ENCODE measurements around the gene DIP2C. TPM values are rescaled to one million over a fixed set of nuclear protein-coding genes. Genes with fewer than 3 reads are reported as not detected.

The DIP2C gene
- polyA plus RNA-seq, 1 of the 3 experiments (the other 2 are of a cell fraction): 8.7 TPM

DNA sequence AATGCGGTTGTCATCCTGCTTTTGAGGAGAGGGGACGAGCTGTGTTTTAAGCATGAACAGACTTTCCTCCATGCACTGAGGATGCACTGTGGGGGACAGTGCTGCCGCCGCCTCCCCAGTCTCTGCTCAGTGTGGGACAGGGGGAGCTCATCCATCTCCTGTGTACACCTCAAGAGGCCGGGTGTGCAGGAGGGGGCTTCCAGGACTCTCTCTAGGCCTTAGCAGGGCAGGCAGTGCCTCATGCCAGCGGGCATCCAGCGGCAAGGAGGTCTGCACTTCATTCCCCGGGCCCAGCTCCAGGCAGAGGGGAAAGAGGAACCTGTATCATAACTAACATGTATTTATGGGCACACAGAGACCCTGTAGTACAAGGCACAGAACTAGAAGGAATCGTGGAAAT, 89.7 kb downstream of the DIP2C start:
- Histone ChIP-seq H3K36me3 (replicated peaks in 1 of 2; ENCODE audit: control insufficient read depth in 1 of 2, insufficient read depth in 2 of 2, low read length in 1 of 2) (no peaks in the 10 kb centered on the region), H2AFZ (ENCODE audit: low read depth) (no peak overlapping the region), H3F3A (replicated peaks; ENCODE audit: insufficient read depth) (peaks cover 8% of the 10 kb centered on the region), H3K4me3 (ENCODE audit: low read depth in 2 of 2, low read length in 1 of 2) (no peak overlapping the region), H3K79me2 (ENCODE audit: insufficient read depth) (peaks cover 91% of the 10 kb centered on the region), H3K27me3 (ENCODE audit: insufficient read depth) (no peaks in the 10 kb centered on the region), H3K4me2 (peak overlapping the region; percentile 43), H3K9me3 (no peaks in the 10 kb centered on the region), H3K9me2 (no peaks in the 10 kb centered on the region), H3K27ac (ENCODE audit: low read depth in 2 of 2, low read length in 1 of 2) (peak overlapping the region in 1 of 2 experiments; percentile 91; a peak in 2 of 4 replicates), H3K4me1 (ENCODE audit: control insufficient read depth in 1 of 2, insufficient read depth in 2 of 2, low read depth in 1 of 2, low read length in 1 of 2) (peaks cover 9 to 39% of the 10 kb centered on the region in 2 experiments; a peak in 3 of 4 replicates), H4K20me1 (ENCODE audit: insufficient read depth) (peaks cover 12% of the 10 kb centered on the region), H3K9ac (peak overlapping the region; percentile 41; the same call in 1 of the 2 replicates)
- TF ChIP-seq ZBTB33 (IDR thresholded peaks at IDR 0.05; ENCODE audit: borderline replicate concordance, low read depth) (no peak), TAF1 (IDR thresholded peaks at IDR 0.05; ENCODE audit: borderline replicate concordance, low read depth, low read length) (no peak), RFX5 (IDR thresholded peaks at IDR 0.05; ENCODE audit: low read length) (no peak), CHD2 (IDR thresholded peaks at IDR 0.05; ENCODE audit: low read length, partially characterized antibody) (no peak), YY1 (IDR thresholded peaks at IDR 0.05; ENCODE audit: low read depth) (no peak), NRF1 (IDR thresholded peaks at IDR 0.05; ENCODE audit: low read depth, low read length) (no peak), USF1 (IDR thresholded peaks at IDR 0.05; ENCODE audit: borderline replicate concordance, low read depth) (no peak), FOSL2 (IDR thresholded peaks at IDR 0.05; ENCODE audit: borderline replicate concordance, low read depth) (no peak), FOXJ3 (CRISPR knock-in tag; IDR thresholded peaks at IDR 0.05) (no peak)
- 85% methylated on average over 8 of the region's 9 CpGs for WGBS (ENCODE audit: low lambda C conversion rate)
- no peak for DNase-seq
- ChIA-PET CTCF (no interaction called here), POLR2A (no interaction called here)

GRCh38 chr10:598415-599170, 90.9 kb downstream of the DIP2C start:
- Histone ChIP-seq H3F3A (replicated peaks; ENCODE audit: insufficient read depth) (peaks cover 8% of the 10 kb centered on the region), H3K27me3 (ENCODE audit: insufficient read depth) (no peaks in the 10 kb centered on the region), H3K4me3 (ENCODE audit: low read depth in 2 of 2, low read length in 1 of 2) (no peak overlapping the region), H3K9ac (peak overlapping the region; percentile 41), H3K27ac (ENCODE audit: low read depth in 2 of 2, low read length in 1 of 2) (peak overlapping the region; percentile 62 to 91; a peak in 3 of 4 replicates), H3K4me1 (ENCODE audit: control insufficient read depth in 1 of 2, insufficient read depth in 2 of 2, low read depth in 1 of 2, low read length in 1 of 2) (peaks cover 9 to 39% of the 10 kb centered on the region in 2 experiments; a peak in 3 of 4 replicates), H3K36me3 (replicated peaks in 1 of 2; ENCODE audit: control insufficient read depth in 1 of 2, insufficient read depth in 2 of 2, low read length in 1 of 2) (no peaks in the 10 kb centered on the region), H2AFZ (ENCODE audit: low read depth) (no peak overlapping the region), H3K9me3 (no peaks in the 10 kb centered on the region), H3K4me2 (peak overlapping the region; percentile 43), H3K9me2 (no peaks in the 10 kb centered on the region), H4K20me1 (ENCODE audit: insufficient read depth) (peaks cover 5% of the 10 kb centered on the region; the same call in 1 of the 2 replicates), H3K79me2 (ENCODE audit: insufficient read depth) (peaks cover 91% of the 10 kb centered on the region)
- no peak for DNase-seq
- CTCF ChIA-PET: no interaction called here
- POLR2A ChIA-PET: no interaction called here
- WGBS (ENCODE audit: low lambda C conversion rate): 68% methylated on average over 17 of the region's 17 CpGs
- TF ChIP-seq USF2 (IDR thresholded peaks at IDR 0.05; ENCODE audit: borderline replicate concordance, low read depth, low read length) (no peak), FOXM1 (IDR thresholded peaks at IDR 0.05; ENCODE audit: low read depth) (no peak), TCF12 (IDR thresholded peaks at IDR 0.05) (peak; percentile 65; the same call in 1 of the 2 replicates), RAD21 (IDR thresholded peaks at IDR 0.05; ENCODE audit: low read length) (no peak), GABPA (IDR thresholded peaks at IDR 0.05; ENCODE audit: low read depth) (no peak), RCOR1 (IDR thresholded peaks at IDR 0.05; ENCODE audit: low read length) (no peak), MEF2A (IDR thresholded peaks at IDR 0.05; ENCODE audit: borderline replicate concordance, low read depth) (no peak), FOXJ3 (CRISPR knock-in tag; IDR thresholded peaks at IDR 0.05) (no peak), YY1 (IDR thresholded peaks at IDR 0.05; ENCODE audit: low read depth) (no peak; the same call in 1 of the 2 replicates), JUND (IDR thresholded peaks at IDR 0.05) (peak; percentile 58; the same call in 1 of the 2 replicates), IRF3 (IDR thresholded peaks at IDR 0.05; ENCODE audit: low read depth, low read length) (no peak), RXRA (IDR thresholded peaks at IDR 0.05; ENCODE audit: borderline replicate concordance, low read depth) (peak; percentile 18; the same call in 1 of the 2 replicates)
- TF ChIP-seq, protein P1, sequence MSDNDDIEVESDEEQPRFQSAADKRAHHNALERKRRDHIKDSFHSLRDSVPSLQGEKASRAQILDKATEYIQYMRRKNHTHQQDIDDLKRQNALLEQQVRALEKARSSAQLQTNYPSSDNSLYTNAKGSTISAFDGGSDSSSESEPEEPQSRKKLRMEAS (IDR thresholded peaks at IDR 0.05; ENCODE audit: low read depth): peak; percentile 39; the same call in 1 of the 2 replicates
- TF ChIP-seq, protein P2, sequence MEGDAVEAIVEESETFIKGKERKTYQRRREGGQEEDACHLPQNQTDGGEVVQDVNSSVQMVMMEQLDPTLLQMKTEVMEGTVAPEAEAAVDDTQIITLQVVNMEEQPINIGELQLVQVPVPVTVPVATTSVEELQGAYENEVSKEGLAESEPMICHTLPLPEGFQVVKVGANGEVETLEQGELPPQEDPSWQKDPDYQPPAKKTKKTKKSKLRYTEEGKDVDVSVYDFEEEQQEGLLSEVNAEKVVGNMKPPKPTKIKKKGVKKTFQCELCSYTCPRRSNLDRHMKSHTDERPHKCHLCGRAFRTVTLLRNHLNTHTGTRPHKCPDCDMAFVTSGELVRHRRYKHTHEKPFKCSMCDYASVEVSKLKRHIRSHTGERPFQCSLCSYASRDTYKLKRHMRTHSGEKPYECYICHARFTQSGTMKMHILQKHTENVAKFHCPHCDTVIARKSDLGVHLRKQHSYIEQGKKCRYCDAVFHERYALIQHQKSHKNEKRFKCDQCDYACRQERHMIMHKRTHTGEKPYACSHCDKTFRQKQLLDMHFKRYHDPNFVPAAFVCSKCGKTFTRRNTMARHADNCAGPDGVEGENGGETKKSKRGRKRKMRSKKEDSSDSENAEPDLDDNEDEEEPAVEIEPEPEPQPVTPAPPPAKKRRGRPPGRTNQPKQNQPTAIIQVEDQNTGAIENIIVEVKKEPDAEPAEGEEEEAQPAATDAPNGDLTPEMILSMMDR (IDR thresholded peaks at IDR 0.05): no peak
